GM12878 (cell line): Measurements from ENCODE around the gene PKN2. TPM values are rescaled to one million over a fixed set of nuclear protein-coding genes. Genes with fewer than 3 reads are reported as not detected.

Experiments used
- ATAC-seq: fragments of 200-7000 bp; cut with Tn5 transposase; 3 replicates; pipeline ENCODE4 v1.9.1; 2020; ENCODE audit warnings: mild to moderate bottlenecking, moderate library complexity
- BruUV-seq: library from RNA; stranded (reverse); fragments of 400-500 nt; replicated peaks from 2 replicates; lab custom pipeline; 2021; lab: Mats Ljungman, UMichigan
- CTCF ChIA-PET: fragments of 300-600 bp; sonication (Branson Sonifier 250); formaldehyde crosslinking; extraction: SDS; loops from one replicate; lab custom pipeline; 2021; ENCODE audit warnings: inconsistent platforms; lab: Yijun Ruan, JAX
- POLR2A ChIA-PET: fragments of 350-600 bp; formaldehyde crosslinking; extraction: SDS; loops from one replicate; lab custom pipeline; 2021; ENCODE audit warnings: inconsistent platforms; lab: Charles Lee
- RAD21 ChIA-PET: fragments of 300-600 bp; sonication (Branson Sonifier 250); formaldehyde crosslinking; loops from one replicate; lab custom pipeline; 2023; ENCODE audit warnings: antibody characterized with exemption; ENCODE audit not compliant: unreplicated experiment; lab: Charles Lee
- SMC1A ChIA-PET: fragments of 300-600 bp; sonication (Branson Sonifier 250); formaldehyde crosslinking; loops from one replicate; lab custom pipeline; 2023; ENCODE audit not compliant: unreplicated experiment, uncharacterized antibody; lab: Charles Lee
- DNase-seq: peaks from one replicate; pipeline ENCODE4 v3.0.0-alpha.2; 2011; ENCODE audit warnings: low read depth, low spot score
- FAIRE-seq: peaks from 3 replicates; lab custom pipeline; 2011; peaks lifted over from hg19 to GRCh38; lab: Jason Lieb, UNC
- H2AFZ ChIP-seq: 2 replicates; pipeline ENCODE4 v1.6.0; 2011; ENCODE audit warnings: low read depth, low read length, control low read depth; ENCODE audit not compliant: control insufficient read depth
- H3K27ac ChIP-seq: 2 replicates; pipeline ENCODE4 v1.5.1; 2011; ENCODE audit warnings: control low read depth; ENCODE audit not compliant: control insufficient read depth, insufficient read depth
- H3K27me3 ChIP-seq, 2 experiments: replicated peaks in 1 of 2; 2 replicates each; pipeline versions ENCODE4 v1.6.0 to v1.6.1; 2011; ENCODE audit warnings: low read length in 1 of 2; ENCODE audit not compliant: control insufficient read depth in 2 of 2, insufficient read depth in 2 of 2
- H3K36me3 ChIP-seq, 2 experiments: 2 replicates each; pipeline ENCODE4 v1.5.1; 2011; ENCODE audit warnings: low read length in 1 of 2; ENCODE audit not compliant: control insufficient read depth in 2 of 2, insufficient read depth in 2 of 2
- H3K4me1 ChIP-seq: 2 replicates; pipeline ENCODE4 v1.6.1; 2011; ENCODE audit warnings: mild to moderate bottlenecking, low read length, moderate library complexity, mixed read lengths; ENCODE audit not compliant: control insufficient read depth, insufficient read depth
- H3K4me2 ChIP-seq: 2 replicates; pipeline ENCODE4 v1.6.0; 2011; ENCODE audit warnings: control low read depth; ENCODE audit not compliant: control insufficient read depth, insufficient read depth
- H3K4me3 ChIP-seq: fragments of 200-600 bp; sonication (generic); 2 replicates; pipeline ENCODE4 v1.5.1; 2016
- H3K79me2 ChIP-seq: 2 replicates; pipeline ENCODE4 v1.6.0; 2011; ENCODE audit warnings: low read length; ENCODE audit not compliant: control insufficient read depth, insufficient read depth
- H3K9ac ChIP-seq: 2 replicates; pipeline ENCODE4 v1.8.0; 2011; ENCODE audit warnings: low read length, control low read depth, mixed read lengths; ENCODE audit not compliant: control insufficient read depth, insufficient read depth
- H3K9me3 ChIP-seq: replicated peaks from 3 replicates; pipeline ENCODE4 v1.5.1; 2011; ENCODE audit warnings: mild to moderate bottlenecking, low read length; ENCODE audit not compliant: control insufficient read depth, insufficient read depth
- H4K20me1 ChIP-seq: 2 replicates; pipeline ENCODE4 v1.6.0; 2011; ENCODE audit not compliant: control insufficient read depth, insufficient read depth
- ASH2L ChIP-seq: fragments of 300-600, 200-600 bp; sonication (generic); IDR thresholded peaks from 2 replicates; pipeline ENCODE4 v1.6.1; 2017; ENCODE audit warnings: low read depth, mild to moderate bottlenecking, borderline replicate concordance
- FOXM1 ChIP-seq: IDR thresholded peaks from 2 replicates; pipeline ENCODE4 v1.6.1; 2012; ENCODE audit warnings: low read depth, mild to moderate bottlenecking, inconsistent platforms, low read length, moderate library complexity
- HCFC1 ChIP-seq: fragments of 150-350 bp; IDR thresholded peaks from 2 replicates; pipeline ENCODE4 v1.6.1; 2014; ENCODE audit warnings: low read length
- HDGF ChIP-seq: fragments of 450-650 bp; IDR thresholded peaks from 2 replicates; pipeline ENCODE4 v1.6.1; 2016; ENCODE audit warnings: antibody characterized with exemption
- MEF2B ChIP-seq: fragments of 450-650 bp; IDR thresholded peaks from 2 replicates; pipeline ENCODE4 v1.6.1; 2018; ENCODE audit warnings: mild to moderate bottlenecking, moderate library complexity; ENCODE audit not compliant: partially characterized antibody, poor library complexity, severe bottlenecking
- MTA3 ChIP-seq: IDR thresholded peaks from 2 replicates; pipeline ENCODE4 v1.6.1; 2012; ENCODE audit warnings: low read length, inconsistent platforms, borderline replicate concordance
- NFIC ChIP-seq: IDR thresholded peaks from 2 replicates; pipeline ENCODE4 v1.6.1; 2012; ENCODE audit warnings: low read depth, mild to moderate bottlenecking, inconsistent platforms, low read length, moderate library complexity
- NFXL1 ChIP-seq: fragments of 450-650 bp; IDR thresholded peaks from 2 replicates; pipeline ENCODE4 v1.6.1; 2017; ENCODE audit warnings: antibody characterized with exemption, mild to moderate bottlenecking, borderline replicate concordance
- NFYA ChIP-seq: IDR thresholded peaks from 2 replicates; pipeline ENCODE4 v1.6.1; 2011; ENCODE audit warnings: low read depth, mild to moderate bottlenecking, low read length, improper control_type of control experiment, borderline replicate concordance
- NR2F1 ChIP-seq: fragments of 450-650 bp; conservative IDR thresholded peaks from 2 replicates; pipeline ENCODE4 v1.6.1; 2017; ENCODE audit warnings: mild to moderate bottlenecking
- NRF1 ChIP-seq: conservative IDR thresholded peaks from 2 replicates; pipeline ENCODE4 v1.6.1; 2011; ENCODE audit warnings: mild to moderate bottlenecking, low read depth, low read length, improper control_type of control experiment
- PML ChIP-seq: IDR thresholded peaks from 2 replicates; pipeline ENCODE4 v1.6.1; 2012; ENCODE audit warnings: low read length, inconsistent platforms
- SIN3A ChIP-seq: IDR thresholded peaks from 2 replicates; pipeline ENCODE4 v1.6.1; 2012; ENCODE audit warnings: low read depth, low read length, improper control_type of control experiment
- SMARCA5 ChIP-seq: fragments of 450-650 bp; IDR thresholded peaks from 2 replicates; pipeline ENCODE4 v1.6.1; 2017; ENCODE audit warnings: mild to moderate bottlenecking
- SPI1 ChIP-seq: IDR thresholded peaks from 2 replicates; pipeline ENCODE4 v1.6.1; 2011; ENCODE audit warnings: low read depth, mild to moderate bottlenecking, low read length, moderate library complexity, borderline replicate concordance; ENCODE audit not compliant: insufficient read depth
- SRF ChIP-seq, 2 experiments: IDR thresholded peaks; 2 replicates each; pipeline ENCODE4 v1.6.1; 2011; ENCODE audit warnings: low read depth in 2 of 2, low read length in 2 of 2, mild to moderate bottlenecking in 1 of 2, moderate library complexity in 1 of 2
- STAT3 ChIP-seq: IDR thresholded peaks from 2 replicates; pipeline ENCODE4 v1.6.1; 2011; ENCODE audit warnings: low read depth, low read length, improper control_type of control experiment
- SUZ12 ChIP-seq: fragments of 200-600 bp; sonication (generic); IDR thresholded peaks from one replicate; pipeline ENCODE4 v1.6.1; 2018; ENCODE audit warnings: antibody characterized with exemption, mild to moderate bottlenecking; ENCODE audit not compliant: unreplicated experiment
- ZNF274 ChIP-seq: IDR thresholded peaks from one replicate; pipeline ENCODE4 v1.8.0; 2011; ENCODE audit not compliant: insufficient read length, insufficient read depth
- ZNF622 ChIP-seq: fragments of 450-650 bp; IDR thresholded peaks from 2 replicates; pipeline ENCODE4 v1.6.1; 2017; ENCODE audit warnings: mild to moderate bottlenecking, inconsistent platforms
- WGBS: methylation state at CpG from one replicate; pipeline ENCODE4 v1.1.6; 2016; ENCODE audit warnings: low lambda C conversion rate; ENCODE audit not compliant: insufficient replicate concordance, insufficient coverage; ENCODE audit errors: missing lambda C conversion rate; 5-methylcytosine and 5-hydroxymethylcytosine counted together
- in situ Hi-C: fragments of 300-500 bp; cut with MboI; formaldehyde crosslinking; loops from 9 replicates; pipeline ENCODE4 v1.14.3; 2018; ENCODE audit warnings: mixed read lengths
- intact Hi-C: fragments of 100-400 bp; cut with micrococcal nuclease; formaldehyde crosslinking; loops from one replicate; pipeline ENCODE4 v1.14.2; 2022; ENCODE audit not compliant: unreplicated experiment
- polyA plus RNA-seq, 11 experiments: library from polyadenylated mRNA; depleted of rRNA in 4 of 11; unstranded in 6 of 11; stranded (reverse) in 5 of 11; fragments of >200 nt; fragmentation: Nextera tagmentation in 4 of 11; fragmentation: Illumina TruSeq in 1 of 11; extraction: Ambion mirVana in 4 of 11; extraction: Trizol in 1 of 11; gene quantifications; 1 replicate in 1 of 11; 2 replicates in 10 of 11; pipeline versions ENCODE4 v1.2.1 to v1.2.3, GENCODE V29; 2011 to 2016; ENCODE audit warnings: inconsistent platforms in 2 of 11, missing spikeins in 2 of 11, low read depth in 1 of 11
- total RNA-seq, 4 experiments: library from RNA; depleted of rRNA in 3 of 4; stranded (reverse); fragments of >200 nt in 3 of 4; fragmentation: Illumina TruSeq in 1 of 4; extraction: Trizol in 1 of 4; gene quantifications; 2 replicates each; pipeline versions ENCODE4 v1.2.1 to v1.2.3, GENCODE V29; 2013 to 2021
- TF ChIP-seq, protein P1 (sequence below): IDR thresholded peaks from 2 replicates; pipeline ENCODE4 v1.6.1; 2012; ENCODE audit warnings: mild to moderate bottlenecking, low read depth, low read length
- TF ChIP-seq, protein P2 (sequence below): IDR thresholded peaks from 2 replicates; pipeline ENCODE4 v1.6.1; 2011; ENCODE audit warnings: low read depth, mild to moderate bottlenecking, low read length, moderate library complexity, borderline replicate concordance; ENCODE audit errors: extremely low read depth

The PKN2 gene
- total and polyA plus RNA-seq, 10 of the 15 experiments (the other 5 are each of a cell fraction or from before 2014, with no cell fraction given) = 2.6 to 18.3 (median 12.9) TPM

DNA sequence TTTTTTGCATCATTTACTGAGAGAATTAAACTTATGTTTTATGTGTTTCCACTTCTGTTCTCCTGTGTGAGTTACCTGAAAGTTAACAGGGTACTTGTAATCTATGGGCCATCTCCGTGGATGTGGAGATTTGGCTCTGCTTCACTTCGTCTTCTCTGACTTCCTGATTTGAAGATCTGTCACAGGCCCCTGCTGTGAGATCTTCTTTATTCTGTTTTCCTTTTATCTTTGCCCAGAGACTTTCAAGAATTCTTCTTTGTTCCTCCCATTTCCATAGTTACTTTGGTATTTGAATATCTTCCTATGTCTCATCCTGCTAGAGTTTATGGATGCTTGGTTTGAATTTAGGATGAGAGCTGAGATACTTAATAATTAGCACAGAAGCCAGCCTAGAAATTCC, 35.4 kb upstream of the PKN2 start (continued):
- TF ChIP-seq SRF (IDR thresholded peaks at IDR 0.05; ENCODE audit: low read depth in 2 of 2, low read length in 2 of 2) = no peak
- no peak for TF ChIP-seq FOXM1

DNA sequence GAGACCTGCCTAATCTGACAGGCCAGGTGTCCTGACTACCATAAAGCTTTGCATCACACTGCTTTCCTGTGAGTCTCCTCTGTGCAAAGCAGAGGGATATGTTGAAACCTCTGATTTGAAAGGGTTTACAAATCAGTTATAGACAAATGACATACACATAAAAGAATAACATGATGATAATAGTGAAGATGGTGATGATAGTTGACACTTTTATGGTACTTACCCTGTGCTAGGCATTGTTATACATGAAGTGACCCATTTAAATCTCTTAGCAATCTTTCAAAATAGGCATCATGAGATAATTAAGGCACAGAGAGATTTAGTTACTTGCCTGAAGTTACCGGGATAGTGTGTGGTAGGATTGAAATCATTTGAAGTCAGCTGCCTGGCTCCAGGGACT, 34.1 kb upstream of the PKN2 start:
- no peaks in the 10 kb centered on the region for H3K36me3 ChIP-seq
- BruUV-seq = no TSS peak
- in situ Hi-C loops (no loop called here), intact Hi-C loops (no loop called here)
- H3K79me2 ChIP-seq = no peaks in the 10 kb centered on the region
- no peak overlapping the region for H3K9ac ChIP-seq
- H3K27ac ChIP-seq = no peak overlapping the region
- H3K4me2 ChIP-seq = no peak overlapping the region
- SMC1A ChIA-PET = interaction anchor here (1.2 kb wide), 2 partner anchors 9 to 86 kb away, joined by 3 to 6 read pairs; no protein-coding TSS in a partner anchor
- H3K4me3 ChIP-seq = no peak overlapping the region
- CTCF ChIA-PET = interaction anchor here (17.1 kb wide), 1 partner anchor 228 kb away, joined by 293 read pairs; no protein-coding TSS in a partner anchor
- DNase-seq (no peak), ATAC-seq (no peak)
- RAD21 ChIA-PET = no interaction called here
- H3K9me3 ChIP-seq = no peaks in the 10 kb centered on the region
- POLR2A ChIA-PET = no interaction called here
- no peaks in the 10 kb centered on the region for H3K27me3 ChIP-seq
- 100% methylated on average over 1 of the region's 1 CpG for WGBS
- H3K4me1 ChIP-seq = no peaks in the 10 kb centered on the region
- TF ChIP-seq MEF2B (no peak), SIN3A (no peak), NFIC (no peak), ASH2L (no peak), PML (no peak), ZNF274 (no peak), HDGF (no peak), SUZ12 (no peak), ZNF622 (no peak), NR2F1 (no peak), NRF1 (no peak), SPI1 (no peak), MTA3 (no peak), SMARCA5 (no peak), NFYA (no peak), STAT3 (no peak), NFXL1 (no peak), HCFC1 (no peak)
- TF ChIP-seq, protein P1, sequence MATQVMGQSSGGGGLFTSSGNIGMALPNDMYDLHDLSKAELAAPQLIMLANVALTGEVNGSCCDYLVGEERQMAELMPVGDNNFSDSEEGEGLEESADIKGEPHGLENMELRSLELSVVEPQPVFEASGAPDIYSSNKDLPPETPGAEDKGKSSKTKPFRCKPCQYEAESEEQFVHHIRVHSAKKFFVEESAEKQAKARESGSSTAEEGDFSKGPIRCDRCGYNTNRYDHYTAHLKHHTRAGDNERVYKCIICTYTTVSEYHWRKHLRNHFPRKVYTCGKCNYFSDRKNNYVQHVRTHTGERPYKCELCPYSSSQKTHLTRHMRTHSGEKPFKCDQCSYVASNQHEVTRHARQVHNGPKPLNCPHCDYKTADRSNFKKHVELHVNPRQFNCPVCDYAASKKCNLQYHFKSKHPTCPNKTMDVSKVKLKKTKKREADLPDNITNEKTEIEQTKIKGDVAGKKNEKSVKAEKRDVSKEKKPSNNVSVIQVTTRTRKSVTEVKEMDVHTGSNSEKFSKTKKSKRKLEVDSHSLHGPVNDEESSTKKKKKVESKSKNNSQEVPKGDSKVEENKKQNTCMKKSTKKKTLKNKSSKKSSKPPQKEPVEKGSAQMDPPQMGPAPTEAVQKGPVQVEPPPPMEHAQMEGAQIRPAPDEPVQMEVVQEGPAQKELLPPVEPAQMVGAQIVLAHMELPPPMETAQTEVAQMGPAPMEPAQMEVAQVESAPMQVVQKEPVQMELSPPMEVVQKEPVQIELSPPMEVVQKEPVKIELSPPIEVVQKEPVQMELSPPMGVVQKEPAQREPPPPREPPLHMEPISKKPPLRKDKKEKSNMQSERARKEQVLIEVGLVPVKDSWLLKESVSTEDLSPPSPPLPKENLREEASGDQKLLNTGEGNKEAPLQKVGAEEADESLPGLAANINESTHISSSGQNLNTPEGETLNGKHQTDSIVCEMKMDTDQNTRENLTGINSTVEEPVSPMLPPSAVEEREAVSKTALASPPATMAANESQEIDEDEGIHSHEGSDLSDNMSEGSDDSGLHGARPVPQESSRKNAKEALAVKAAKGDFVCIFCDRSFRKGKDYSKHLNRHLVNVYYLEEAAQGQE = no peak
- TF ChIP-seq, protein P2, sequence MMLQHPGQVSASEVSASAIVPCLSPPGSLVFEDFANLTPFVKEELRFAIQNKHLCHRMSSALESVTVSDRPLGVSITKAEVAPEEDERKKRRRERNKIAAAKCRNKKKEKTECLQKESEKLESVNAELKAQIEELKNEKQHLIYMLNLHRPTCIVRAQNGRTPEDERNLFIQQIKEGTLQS = no peak
- TF ChIP-seq, all 136 proteins: peak for 0
- Histone ChIP-seq H2AFZ (no peak overlapping the region), H4K20me1 (no peaks in the 10 kb centered on the region)
- FAIRE-seq = no peak
